Activated gamma-delta T cell treated with Interleukin-2 at 50 U/mL for 16 hours (primary cell): ENCODE results near the gene UQCRHL.

ENCODE experiments used
- DNase-seq: peaks from one replicate; pipeline ENCODE4 v3.0.0-alpha.2; 2020

UQCRHL gene

GRCh38 chr1:15796086-15796462 is 11.4 kb downstream of the UQCRHL start:
- no peak for DNase-seq

- no peak for DNase-seq
These were observed 18.7 kb downstream of the UQCRHL start for GRCh38 chr1:15788624-15789301.

- DNase-seq, result no peak
These were observed 20.9 kb downstream of the UQCRHL start for GRCh38 chr1:15786581-15786980.

- no peak for DNase-seq
These were observed 21.8 kb downstream of the UQCRHL start for GRCh38 chr1:15785683-15786082.

GRCh38 chr1:15777909-15778707 is 29.3 kb downstream of the UQCRHL start:
- no peak for DNase-seq

GRCh38 chr1:15775706-15776105 is 31.7 kb downstream of the UQCRHL start:
- no peak for DNase-seq

- DNase-seq, result no peak
These were observed 35.5 kb downstream of the UQCRHL start for GRCh38 chr1:15771836-15772515.

- DNase-seq, result no peak
These were observed 37.0 kb downstream of the UQCRHL start for GRCh38 chr1:15770313-15770962.

GRCh38 chr1:15768388-15768787 is 39.1 kb downstream of the UQCRHL start:
- DNase-seq, result no peak

- DNase-seq, result no peak
These were observed 39.5 kb downstream of the UQCRHL start for GRCh38 chr1:15767941-15768340.

GRCh38 chr1:15765495-15766194 is 41.8 kb downstream of the UQCRHL start:
- no peak for DNase-seq

- DNase-seq, result no peak
These were observed 42.6 kb downstream of the UQCRHL start for GRCh38 chr1:15764890-15765289.

GRCh38 chr1:15764269-15764764 is 43.1 kb downstream of the UQCRHL start:
- no peak for DNase-seq

- DNase-seq, result no peak
These were observed 44.9 kb downstream of the UQCRHL start for GRCh38 chr1:15762546-15762945.

GRCh38 chr1:15761366-15762128 is 45.9 kb downstream of the UQCRHL start:
- DNase-seq, result no peak

- no peak for DNase-seq
These were observed 46.8 kb downstream of the UQCRHL start for GRCh38 chr1:15760520-15761211.

GRCh38 chr1:15758953-15759661 is 48.3 kb downstream of the UQCRHL start:
- no peak for DNase-seq

GRCh38 chr1:15758343-15758931 is 49.0 kb downstream of the UQCRHL start, which contains the start of gene FBLIM1:
FBLIM1 (plus strand) TSS chr1:15758795; CDS start chr1:15764984, 6,189 bp downstream.
- DNase-seq, result no peak

- no peak for DNase-seq
These were observed 49.7 kb downstream of the UQCRHL start for GRCh38 chr1:15757575-15758342.
